ENCODE data around the gene OR7D4.

DNA sequence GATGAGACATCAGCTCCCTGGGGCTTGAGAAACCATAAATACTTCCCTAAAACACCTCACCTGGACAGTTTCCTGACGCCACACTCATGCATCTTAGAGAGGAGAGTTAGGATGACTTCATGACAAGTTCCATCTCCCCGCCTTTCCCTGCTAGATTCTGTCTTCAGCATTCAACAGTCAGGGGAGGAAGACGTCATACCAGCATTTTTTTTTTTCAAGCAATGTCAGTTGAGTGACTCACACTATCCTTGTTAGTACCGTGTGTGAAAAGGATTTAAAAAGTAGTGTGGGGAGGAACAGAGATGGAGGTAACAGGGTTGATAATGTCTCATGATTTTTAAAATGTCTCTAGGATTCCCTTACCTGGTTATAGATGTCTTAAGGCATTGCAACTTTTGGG is 40.5 kb downstream of the OR7D4 start, which contains the start of gene OR7D2:
- TF ChIP-seq, protein P1, sequence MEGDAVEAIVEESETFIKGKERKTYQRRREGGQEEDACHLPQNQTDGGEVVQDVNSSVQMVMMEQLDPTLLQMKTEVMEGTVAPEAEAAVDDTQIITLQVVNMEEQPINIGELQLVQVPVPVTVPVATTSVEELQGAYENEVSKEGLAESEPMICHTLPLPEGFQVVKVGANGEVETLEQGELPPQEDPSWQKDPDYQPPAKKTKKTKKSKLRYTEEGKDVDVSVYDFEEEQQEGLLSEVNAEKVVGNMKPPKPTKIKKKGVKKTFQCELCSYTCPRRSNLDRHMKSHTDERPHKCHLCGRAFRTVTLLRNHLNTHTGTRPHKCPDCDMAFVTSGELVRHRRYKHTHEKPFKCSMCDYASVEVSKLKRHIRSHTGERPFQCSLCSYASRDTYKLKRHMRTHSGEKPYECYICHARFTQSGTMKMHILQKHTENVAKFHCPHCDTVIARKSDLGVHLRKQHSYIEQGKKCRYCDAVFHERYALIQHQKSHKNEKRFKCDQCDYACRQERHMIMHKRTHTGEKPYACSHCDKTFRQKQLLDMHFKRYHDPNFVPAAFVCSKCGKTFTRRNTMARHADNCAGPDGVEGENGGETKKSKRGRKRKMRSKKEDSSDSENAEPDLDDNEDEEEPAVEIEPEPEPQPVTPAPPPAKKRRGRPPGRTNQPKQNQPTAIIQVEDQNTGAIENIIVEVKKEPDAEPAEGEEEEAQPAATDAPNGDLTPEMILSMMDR (optimal IDR thresholded peaks at IDR 0.05 in 1 of 3, IDR thresholded peaks at IDR 0.05 in 1 of 3, conservative IDR thresholded peaks at IDR 0.05 in 1 of 3; ENCODE audit: extremely low read depth in 1 of 3, insufficient read depth in 2 of 3, low read length in 3 of 3) = no peak
- no peak for TF ChIP-seq EZH2 (IDR thresholded peaks at IDR 0.05; ENCODE audit: low read length)

Data from keratinocyte (primary cell).